SH-SY5Y (cell line): Measurements from ENCODE around the gene NUDC.

Experiments
- GATA2 ChIP-seq: IDR thresholded peaks from 2 replicates; pipeline ENCODE4 v1.6.1; 2011; ENCODE audit warnings: mild to moderate bottlenecking, low read depth, low read length
- GATA3 ChIP-seq: IDR thresholded peaks from 2 replicates; pipeline ENCODE4 v1.6.1; 2011; ENCODE audit warnings: low read depth, mild to moderate bottlenecking, low read length, moderate library complexity

GRCh38 chr1:26913754-26914619 is 7.6 kb upstream of the NUDC start, which contains the start of gene NR0B2:
- no peak for TF ChIP-seq GATA2
- no peak for TF ChIP-seq GATA3
